Endothelial cell of umbilical vein (primary cell): Measurements from ENCODE around the gene KCNK10. TPM values are rescaled to one million over a fixed set of nuclear protein-coding genes. Genes with fewer than 3 reads are reported as not detected.

ENCODE experiments used
- BruUV-seq: library from RNA; stranded (reverse); fragments of 400-500 nt; replicated peaks from 2 replicates; lab custom pipeline; 2021; lab: Mats Ljungman, UMichigan
- CTCF ChIA-PET: fragments of 300-600, 350-600 bp; sonication (Branson Sonifier 250); formaldehyde crosslinking; loops from one replicate; lab custom pipeline; 2021; ENCODE audit warnings: antibody characterized with exemption, inconsistent platforms; lab: Charles Lee
- POLR2A ChIA-PET: fragments of 300-600, 350-600 bp; sonication (Branson Sonifier 250); formaldehyde crosslinking; loops from one replicate; lab custom pipeline; 2021; ENCODE audit warnings: antibody characterized with exemption, inconsistent platforms; lab: Charles Lee
- DNase-seq: peaks from one replicate; pipeline ENCODE4 v3.0.0-alpha.2; 2011; ENCODE audit warnings: low read depth, low spot score
- FAIRE-seq: peaks from 2 replicates; lab custom pipeline; 2011; peaks lifted over from hg19 to GRCh38; lab: Jason Lieb, UNC
- H2AFZ ChIP-seq: 2 replicates; pipeline ENCODE4 v1.6.0; 2012; ENCODE audit warnings: low read depth, low read length, control low read depth, inconsistent platforms
- H3K27ac ChIP-seq: 2 replicates; pipeline ENCODE4 v1.5.1; 2011; ENCODE audit warnings: low read depth, mild to moderate bottlenecking, control low read depth, low read length, moderate library complexity; ENCODE audit not compliant: insufficient read depth
- H3K27me3 ChIP-seq, 2 experiments: 2 replicates each; pipeline versions ENCODE4 v1.6.0 to v1.6.1; 2011; ENCODE audit warnings: low read length in 2 of 2, mixed read lengths in 1 of 2; ENCODE audit not compliant: control insufficient read depth in 2 of 2, insufficient read depth in 2 of 2
- H3K36me3 ChIP-seq, 2 experiments: 2 replicates in 1 of 2; 3 replicates in 1 of 2; pipeline ENCODE4 v1.5.1; 2011; ENCODE audit warnings: low read length in 2 of 2, mild to moderate bottlenecking in 1 of 2, moderate library complexity in 1 of 2; ENCODE audit not compliant: control insufficient read depth in 2 of 2, insufficient read depth in 2 of 2; ENCODE audit errors: extremely low read depth in 1 of 2
- H3K4me1 ChIP-seq: 3 replicates; pipeline ENCODE4 v1.5.1; 2011; ENCODE audit warnings: mild to moderate bottlenecking, low read length; ENCODE audit not compliant: control insufficient read depth, insufficient read depth; ENCODE audit errors: extremely low read depth
- H3K4me2 ChIP-seq: 2 replicates; pipeline ENCODE4 v1.6.1; 2011; ENCODE audit warnings: low read length, control low read depth, mixed read lengths; ENCODE audit not compliant: insufficient read depth
- H3K4me3 ChIP-seq, 3 experiments: fragments of 200-600 bp in 1 of 3; sonication (generic), shearing (Covaris generic) in 1 of 3; replicated peaks in 1 of 3; 2 replicates each; pipeline ENCODE4 v1.5.1; 2011 to 2016; ENCODE audit warnings: control low read depth in 3 of 3, low read length in 3 of 3, mild to moderate bottlenecking in 2 of 3, inconsistent platforms in 1 of 3, low read depth in 1 of 3, moderate library complexity in 1 of 3; ENCODE audit not compliant: insufficient read depth in 1 of 3
- H3K79me2 ChIP-seq: 2 replicates; pipeline ENCODE4 v1.6.0; 2012; ENCODE audit warnings: low read length, inconsistent platforms; ENCODE audit not compliant: control insufficient read depth, insufficient read depth
- H3K9ac ChIP-seq: replicated peaks from 2 replicates; pipeline ENCODE3; 2011; ENCODE audit warnings: low read length, control low read depth; ENCODE audit not compliant: insufficient read depth; ENCODE audit errors: extremely low read depth
- H3K9me1 ChIP-seq: replicated peaks from 3 replicates; pipeline ENCODE4 v1.6.0; 2011; ENCODE audit warnings: mild to moderate bottlenecking, low read length; ENCODE audit not compliant: control insufficient read depth, insufficient read depth; ENCODE audit errors: extremely low read depth
- H3K9me3 ChIP-seq: replicated peaks from 2 replicates; pipeline ENCODE4 v1.5.1; 2012; ENCODE audit warnings: low read length, inconsistent platforms; ENCODE audit not compliant: control insufficient read depth, insufficient read depth
- H4K20me1 ChIP-seq: replicated peaks from 2 replicates; pipeline ENCODE3; 2011; ENCODE audit warnings: mild to moderate bottlenecking, low read length; ENCODE audit not compliant: control insufficient read depth, insufficient read depth; ENCODE audit errors: extremely low read depth
- CTCF ChIP-seq, 2 donors: IDR thresholded peaks; 1 replicate in 1 of 2; 2 replicates in 1 of 2; pipeline ENCODE4 v1.5.1; 2011; ENCODE audit warnings: low read length in 2 of 2, mild to moderate bottlenecking in 2 of 2, moderate library complexity in 2 of 2, control low read depth in 1 of 2, inconsistent platforms in 1 of 2, low read depth in 1 of 2; ENCODE audit not compliant: insufficient read depth in 1 of 2; ENCODE audit errors: extremely low read depth in 1 of 2
- EZH2 ChIP-seq: IDR thresholded peaks from 2 replicates; pipeline ENCODE4 v1.6.1; 2012; ENCODE audit warnings: borderline replicate concordance, low read depth, mild to moderate bottlenecking, moderate library complexity, low read length, inconsistent platforms; ENCODE audit not compliant: severe bottlenecking
- FOS ChIP-seq: IDR thresholded peaks from 2 replicates; pipeline ENCODE4 v1.6.1; 2011; ENCODE audit warnings: mild to moderate bottlenecking, low read length, moderate library complexity, borderline replicate concordance; ENCODE audit not compliant: insufficient read depth
- GATA2 ChIP-seq: IDR thresholded peaks from 2 replicates; pipeline ENCODE4 v1.7.0; 2011; ENCODE audit warnings: low read depth, mild to moderate bottlenecking, moderate library complexity, mixed read lengths, low read length; ENCODE audit not compliant: insufficient read length, insufficient read depth
- JUN ChIP-seq: IDR thresholded peaks from 2 replicates; pipeline ENCODE4 v1.6.1; 2011; ENCODE audit warnings: borderline replicate concordance, low read depth; ENCODE audit not compliant: insufficient read length, insufficient read depth
- MAX ChIP-seq: IDR thresholded peaks from 2 replicates; pipeline ENCODE4 v1.6.1; 2011; ENCODE audit not compliant: insufficient read depth, insufficient read length
- MYC ChIP-seq: IDR thresholded peaks from one replicate; pipeline ENCODE4 v1.6.1; 2011; ENCODE audit warnings: mild to moderate bottlenecking, low read depth, low read length
- POLR2A ChIP-seq: IDR thresholded peaks from 2 replicates; pipeline ENCODE4 v1.6.1; 2012; ENCODE audit warnings: low read depth, mild to moderate bottlenecking, control low read depth, low read length
- POLR2AphosphoS5 ChIP-seq: IDR thresholded peaks from 2 replicates; pipeline ENCODE4 v1.6.1; 2012; ENCODE audit warnings: low read depth, mild to moderate bottlenecking, control low read depth, low read length, moderate library complexity; ENCODE audit not compliant: insufficient read depth
- dilution Hi-C: fragments of 300-500 bp; cut with MboI; formaldehyde crosslinking; loops from one replicate; pipeline ENCODE4 v1.15.0; 2019; ENCODE audit warnings: low sequenced_read_pairs; ENCODE audit not compliant: extremely low pct_ligation_motif_present
- intact Hi-C: fragments of 100-400 bp; cut with micrococcal nuclease; formaldehyde crosslinking; loops from one replicate; pipeline ENCODE4 v1.10.0; 2022
- polyA plus RNA-seq, 4 experiments: library from polyadenylated mRNA; depleted of rRNA in 3 of 4; stranded (reverse) in 3 of 4; unstranded in 1 of 4; fragments of >200 nt; gene quantifications; 2 replicates each; pipeline versions ENCODE4 v1.2.1 to v1.2.3, GENCODE V29; 2011 to 2012; ENCODE audit warnings: missing spikeins in 1 of 4
- total RNA-seq: library from RNA; stranded (reverse); gene quantifications from 2 replicates; pipeline ENCODE4 v1.2.3, GENCODE V29; 2021

KCNK10 gene
- total and polyA plus RNA-seq, 2 donors (not counting 3 experiments of a cell fraction or from before 2014, with no cell fraction given), result not detected

GRCh38 chr14:88210426-88210825, 112.6 kb downstream of the KCNK10 start:
- Histone ChIP-seq H3K36me3 (no peaks in the 10 kb centered on the region), H3K79me2 (no peaks in the 10 kb centered on the region), H3K9me1 (no peaks in the 10 kb centered on the region), H3K27ac (no peak overlapping the region), H4K20me1 (no peaks in the 10 kb centered on the region), H3K9ac (no peak overlapping the region), H3K27me3 (no peaks in the 10 kb centered on the region), H3K9me3 (no peaks in the 10 kb centered on the region), H2AFZ (no peak overlapping the region), H3K4me3 (no peak overlapping the region), H3K4me1 (no peaks in the 10 kb centered on the region), H3K4me2 (no peak overlapping the region)
- dilution Hi-C loops (no loop called here), intact Hi-C loops (no loop called here)
- ChIA-PET CTCF (no interaction called here), POLR2A (no interaction called here)
- no peak for TF ChIP-seq JUN
- no peak for TF ChIP-seq FOS
- TF ChIP-seq POLR2A, result no peak
- no peak for TF ChIP-seq POLR2AphosphoS5
- no peak for TF ChIP-seq CTCF (IDR thresholded peaks at IDR 0.05; ENCODE audit: extremely low read depth in 1 of 2, insufficient read depth in 1 of 2, low read depth in 1 of 2, low read length in 2 of 2)
- no peak for TF ChIP-seq MYC
- no peak for TF ChIP-seq MAX
- no peak for TF ChIP-seq GATA2
- TF ChIP-seq EZH2, result no peak
- BruUV-seq, result no TSS peak
- no peak for FAIRE-seq
- DNase-seq, result no peak
